Tibial nerve (tissue), 4 donors: Measurements from ENCODE around the gene SLC26A11. TPM values are rescaled to one million over a fixed set of nuclear protein-coding genes. Genes with fewer than 3 reads are reported as not detected.

Experiments used
- DNase-seq, 2 donors: peaks; one replicate each; pipeline ENCODE4 v3.0.0-alpha.2; 2019; ENCODE audit warnings: low spot score in 2 of 2
- H3K27ac ChIP-seq, 4 donors: fragments of 200-600 bp; sonication (generic) in 3 of 4; one replicate each; pipeline ENCODE4 v1.5.1; 2017 to 2019; ENCODE audit warnings: mild to moderate bottlenecking in 1 of 4
- H3K27me3 ChIP-seq, 2 donors: fragments of 200-600 bp; sonication (generic) in 1 of 2; one replicate each; pipeline versions ENCODE4 v1.5.1 to v1.6.0; 2017 to 2019
- H3K36me3 ChIP-seq, 3 donors: fragments of 200-600 bp; sonication (generic); one replicate each; pipeline ENCODE4 v1.5.1; 2018 to 2019
- H3K4me1 ChIP-seq, 4 donors: fragments of 200-600 bp; sonication (generic) in 3 of 4; one replicate each; pipeline ENCODE4 v1.5.1; 2017 to 2019
- H3K4me3 ChIP-seq, 4 donors: fragments of 200-600 bp; sonication (generic) in 3 of 4; one replicate each; pipeline ENCODE4 v1.5.1; 2017 to 2019; ENCODE audit warnings: mild to moderate bottlenecking in 1 of 4, moderate library complexity in 1 of 4
- H3K9me3 ChIP-seq, 4 donors: fragments of 200-600 bp; sonication (generic) in 3 of 4; one replicate each; pipeline ENCODE4 v1.5.1; 2017 to 2019
- CTCF ChIP-seq, 5 experiments: fragments of 200-600 bp in 3 of 5; fragments of 450-650 bp in 2 of 5; sonication (generic) in 3 of 5; IDR thresholded peaks; one replicate each; pipeline ENCODE4 v1.5.1; 2016 to 2019; ENCODE audit warnings: antibody characterized with exemption in 5 of 5, mild to moderate bottlenecking in 3 of 5, moderate library complexity in 2 of 5
- EP300 ChIP-seq, 2 donors: sonication (generic); formaldehyde crosslinking; IDR thresholded peaks; one replicate each; pipeline ENCODE4 v1.6.1; 2017; ENCODE audit warnings: antibody characterized with exemption in 2 of 2, mild to moderate bottlenecking in 1 of 2
- POLR2A ChIP-seq, 2 donors: fragments of 450-650 bp; IDR thresholded peaks; one replicate each; pipeline ENCODE4 v1.6.1; 2017; ENCODE audit warnings: antibody characterized with exemption in 2 of 2, mild to moderate bottlenecking in 2 of 2, moderate library complexity in 2 of 2
- WGBS, 2 donors: methylation state at CpG; one replicate each; pipeline ENCODE4 v1.1.5; 2018; 5-methylcytosine and 5-hydroxymethylcytosine counted together
- total RNA-seq, 4 donors: library from RNA; depleted of rRNA; stranded (reverse); fragments of >200 nt; gene quantifications; one replicate each; pipeline ENCODE4 v1.1.0, GENCODE V29; 2016

SLC26A11 gene
- total RNA-seq, 4 donors from 2014 or later, result 14.4 to 44.7 (median 21.5) TPM

GRCh38 chr17:80189611-80190010 lies 30.6 kb upstream of the SLC26A11 start:
- DNase-seq, result no peak
- WGBS, 2 donors, result 88 to 93% methylated on average over 19 to 20 of the region's 23 CpGs
- TF ChIP-seq EP300 (IDR thresholded peaks at IDR 0.05) (no peak), CTCF (IDR thresholded peaks at IDR 0.05) (no peak), POLR2A (IDR thresholded peaks at IDR 0.05) (no peak)
- Histone ChIP-seq H3K4me1 (peaks cover 0 to 34% (median 4%) of the 10 kb centered on the region in 4 donors), H3K4me3 (no peak overlapping the region), H3K9me3 (no peaks in the 10 kb centered on the region), H3K27me3 (no peaks in the 10 kb centered on the region), H3K27ac (no peak overlapping the region), H3K36me3 (no peaks in the 10 kb centered on the region)

- no peaks in the 10 kb centered on the region for H3K9me3 ChIP-seq
- H3K36me3 ChIP-seq, result no peaks in the 10 kb centered on the region
- WGBS, 2 donors, result 92 to 93% methylated on average over 10 of the region's 10 CpGs
- no peak overlapping the region for H3K4me3 ChIP-seq
- no peak for TF ChIP-seq POLR2A (IDR thresholded peaks at IDR 0.05)
- TF ChIP-seq EP300 (IDR thresholded peaks at IDR 0.05), result no peak
- TF ChIP-seq CTCF (IDR thresholded peaks at IDR 0.05), result no peak
- no peak for DNase-seq
- H3K27me3 ChIP-seq, result no peaks in the 10 kb centered on the region
- H3K4me1 ChIP-seq, result peaks cover 0 to 34% (median 4%) of the 10 kb centered on the region in 4 donors
- no peak overlapping the region for H3K27ac ChIP-seq
Measured at GRCh38 chr17:80190716-80191115, 29.5 kb upstream of the SLC26A11 start.

- peaks cover 0 to 34% (median 4%) of the 10 kb centered on the region in 4 donors for H3K4me1 ChIP-seq
- H3K36me3 ChIP-seq, result no peaks in the 10 kb centered on the region
- TF ChIP-seq CTCF (IDR thresholded peaks at IDR 0.05), result no peak
- no peak for TF ChIP-seq EP300 (IDR thresholded peaks at IDR 0.05)
- no peak for TF ChIP-seq POLR2A (IDR thresholded peaks at IDR 0.05)
- 66 to 86% methylated on average over 12 to 15 of the region's 20 CpGs for WGBS, 2 donors
- DNase-seq, result no peak
- peak overlapping the region in 1 of 4 donors; percentile 43 for H3K27ac ChIP-seq
- H3K4me3 ChIP-seq, result no peak overlapping the region
- H3K27me3 ChIP-seq, result no peaks in the 10 kb centered on the region
- no peaks in the 10 kb centered on the region for H3K9me3 ChIP-seq
Measured at GRCh38 chr17:80191192-80191591, 29.0 kb upstream of the SLC26A11 start.

- no peaks in the 10 kb centered on the region for H3K9me3 ChIP-seq
- no peaks in the 10 kb centered on the region for H3K27me3 ChIP-seq
- H3K27ac ChIP-seq, result peak overlapping the region in 1 of 4 donors; percentile 43
- no peak for DNase-seq
- TF ChIP-seq EP300 (IDR thresholded peaks at IDR 0.05) (peak in 1 of 2 donors; percentile 29), CTCF (IDR thresholded peaks at IDR 0.05) (no peak), POLR2A (IDR thresholded peaks at IDR 0.05) (no peak)
- 32% methylated on average over 27 to 29 of the region's 29 CpGs for WGBS, 2 donors
- peaks cover 0 to 32% (median 4%) of the 10 kb centered on the region in 4 donors for H3K4me1 ChIP-seq
- H3K4me3 ChIP-seq, result peak overlapping the region in 1 of 4 donors; percentile 13
- no peaks in the 10 kb centered on the region for H3K36me3 ChIP-seq
Measured at GRCh38 chr17:80191865-80192661, 28.2 kb upstream of the SLC26A11 start.

- Histone ChIP-seq H3K36me3 (no peaks in the 10 kb centered on the region), H3K27ac (no peak overlapping the region), H3K27me3 (no peaks in the 10 kb centered on the region), H3K4me3 (no peak overlapping the region), H3K4me1 (peaks cover 0 to 18% (median 4%) of the 10 kb centered on the region in 4 donors), H3K9me3 (no peaks in the 10 kb centered on the region)
- 84 to 86% methylated on average over 14 of the region's 14 CpGs for WGBS, 2 donors
- DNase-seq, result no peak
- TF ChIP-seq POLR2A (IDR thresholded peaks at IDR 0.05) (no peak), EP300 (IDR thresholded peaks at IDR 0.05) (no peak), CTCF (IDR thresholded peaks at IDR 0.05) (no peak)
Measured at GRCh38 chr17:80195141-80195540, 25.1 kb upstream of the SLC26A11 start.
